GM21529 (cell line): ENCODE measurements around the gene GOLGA2.
A peak's percentile ranks its signal among the peaks of the same experiment; 100 is the strongest.

ENCODE experiments used
- ATAC-seq: cut with Tn5 transposase; IDR thresholded peaks from one replicate; pipeline ENCODE4 v1.9.1; 2021; ENCODE audit not compliant: unreplicated experiment

GOLGA2 gene

GRCh38 chr9:128275198-128276007 lies at the start of gene GOLGA2:
TSS of gene GOLGA2 (minus strand) at chr9:128276007. CDS start at chr9:128275976, 31 bp downstream.
- peak; percentile 52 for ATAC-seq

GRCh38 chr9:128324401-128324800 lies 48.6 kb upstream of the GOLGA2 start:
- no peak for ATAC-seq

GRCh38 chr9:128323791-128324190 lies 48.0 kb upstream of the GOLGA2 start:
- ATAC-seq: no peak

- no peak for ATAC-seq
Observed at GRCh38 chr9:128323212-128323730, 47.5 kb upstream of the GOLGA2 start.

- ATAC-seq: peak; percentile 80
Observed at GRCh38 chr9:128322404-128323211, 46.8 kb upstream of the GOLGA2 start, which contains the start of the genes COQ4 and TRUB2. TSS of gene COQ4 (plus strand) at chr9:128322839. CDS start at chr9:128322859, 20 bp downstream. TSS of gene TRUB2 (minus strand) at chr9:128322447. CDS start at chr9:128322408, 39 bp downstream.

GRCh38 chr9:128321879-128322403 lies 46.1 kb upstream of the GOLGA2 start:
- peak; percentile 3 for ATAC-seq

GRCh38 chr9:128321343-128321742 lies 45.5 kb upstream of the GOLGA2 start:
- no peak for ATAC-seq

- no peak for ATAC-seq
Observed at GRCh38 chr9:128317629-128318028, 41.8 kb upstream of the GOLGA2 start.

- no peak for ATAC-seq
Observed at GRCh38 chr9:128316421-128316820, 40.6 kb upstream of the GOLGA2 start.

GRCh38 chr9:128314697-128315096 lies 38.9 kb upstream of the GOLGA2 start:
- no peak for ATAC-seq

GRCh38 chr9:128310461-128310860 lies 34.7 kb upstream of the GOLGA2 start:
- no peak for ATAC-seq

- no peak for ATAC-seq
Observed at GRCh38 chr9:128309551-128309950, 33.7 kb upstream of the GOLGA2 start.

GRCh38 chr9:128304971-128305288 lies 29.1 kb upstream of the GOLGA2 start:
- ATAC-seq: no peak

- no peak for ATAC-seq
Observed at GRCh38 chr9:128304136-128304970, 28.5 kb upstream of the GOLGA2 start.

- no peak for ATAC-seq
Observed at GRCh38 chr9:128298535-128299482, 23.0 kb upstream of the GOLGA2 start.

- ATAC-seq: no peak
Observed at GRCh38 chr9:128297221-128297773, 21.5 kb upstream of the GOLGA2 start.

- no peak for ATAC-seq
Observed at GRCh38 chr9:128296340-128297220, 20.8 kb upstream of the GOLGA2 start.

- no peak for ATAC-seq
Observed at GRCh38 chr9:128294142-128294541, 18.3 kb upstream of the GOLGA2 start.
